ENCODE results near the gene PARD3. TPM values are rescaled to one million over a fixed set of nuclear protein-coding genes. Genes with fewer than 3 reads are reported as not detected.

PARD3 gene
- total RNA-seq, 2 experiments from 2014 or later: 0.93 to 1.2 TPM

DNA sequence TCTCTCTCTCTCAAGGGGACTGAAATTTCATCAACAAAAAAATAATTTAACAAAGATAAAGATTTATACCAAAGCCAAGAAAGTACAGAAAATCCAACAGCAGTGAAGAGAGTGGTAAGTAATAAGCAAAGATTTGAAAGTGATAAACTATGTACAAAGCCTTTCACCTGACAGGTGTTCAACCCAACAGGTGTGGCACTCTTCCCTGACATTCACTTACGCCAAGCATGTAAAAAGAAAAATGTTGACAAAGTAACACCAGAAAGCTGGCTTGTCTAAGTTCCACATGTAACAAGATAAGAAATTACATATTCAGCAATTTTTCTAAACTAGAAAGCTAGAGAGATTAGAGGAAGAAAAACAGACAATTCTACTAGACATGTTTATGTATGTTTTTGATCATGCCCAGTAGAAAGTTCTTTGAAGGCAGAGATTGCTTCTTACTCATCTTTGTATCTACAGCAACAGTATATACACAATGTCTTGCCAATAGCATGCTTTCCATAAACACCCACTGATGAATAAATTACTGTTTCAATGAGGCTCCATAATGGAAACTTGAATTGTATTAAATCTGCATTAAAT, 468.5 kb downstream of the PARD3 start:
- Mint-ChIP-seq H3K27ac (no peak overlapping the region), H3K36me3 (no peaks in the 10 kb centered on the region), H3K9me3 (peaks cover 2% of the 10 kb centered on the region), H3K4me1 (ENCODE audit: low read depth) (no peaks in the 10 kb centered on the region), H3K27me3 (peaks cover 3% of the 10 kb centered on the region), H3K4me3 (no peak overlapping the region)
- DNase-seq: no peak
- intact Hi-C loops (cut with micrococcal nuclease): no loop called here
- ChIA-PET POLR2A (no interaction called here), CTCF (interaction anchor here (1.1 kb wide), 1 partner anchor 10 kb away, joined by 4 read pairs; no protein-coding TSS in a partner anchor)

DNA sequence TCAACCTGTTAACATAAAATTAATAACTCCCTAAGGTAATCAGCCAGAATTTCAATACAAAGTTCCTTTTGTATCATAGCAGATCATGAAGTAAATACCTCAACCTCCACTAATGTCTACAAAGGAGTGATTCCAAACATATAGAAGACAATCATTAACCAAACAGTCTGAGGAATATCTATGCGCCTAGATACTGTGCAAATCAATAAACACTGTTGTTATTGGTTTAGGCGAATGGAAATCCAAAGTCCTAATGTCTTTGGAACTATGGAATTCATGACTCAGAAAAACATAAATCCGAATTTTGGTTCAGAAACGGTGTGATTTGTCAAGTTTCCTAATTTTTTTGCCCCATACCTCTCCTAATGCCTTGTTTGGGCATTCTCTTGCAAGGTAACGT, 469.7 kb downstream of the PARD3 start:
- peaks cover 2% of the 10 kb centered on the region for H3K9me3 Mint-ChIP-seq
- ChIA-PET CTCF (no interaction called here), POLR2A (no interaction called here)
- H3K4me1 Mint-ChIP-seq (ENCODE audit: low read depth): peaks cover 2% of the 10 kb centered on the region
- DNase-seq: no peak
- peaks cover 3% of the 10 kb centered on the region for H3K27me3 Mint-ChIP-seq
- H3K27ac Mint-ChIP-seq: no peak overlapping the region
- intact Hi-C loops (cut with micrococcal nuclease): no loop called here
- no peak overlapping the region for H3K4me3 Mint-ChIP-seq
- no peaks in the 10 kb centered on the region for H3K36me3 Mint-ChIP-seq

GRCh38 chr10:34343764-34344163, 471.3 kb downstream of the PARD3 start:
- peaks cover 6% of the 10 kb centered on the region for H3K4me1 Mint-ChIP-seq (ENCODE audit: low read depth)
- H3K4me3 Mint-ChIP-seq: no peak overlapping the region
- DNase-seq: no peak
- no peaks in the 10 kb centered on the region for H3K9me3 Mint-ChIP-seq
- peaks cover 3% of the 10 kb centered on the region for H3K27me3 Mint-ChIP-seq
- intact Hi-C loops (cut with micrococcal nuclease): no loop called here
- no peak overlapping the region for H3K27ac Mint-ChIP-seq
- CTCF ChIA-PET: no interaction called here
- POLR2A ChIA-PET: no interaction called here
- no peaks in the 10 kb centered on the region for H3K36me3 Mint-ChIP-seq

DNA sequence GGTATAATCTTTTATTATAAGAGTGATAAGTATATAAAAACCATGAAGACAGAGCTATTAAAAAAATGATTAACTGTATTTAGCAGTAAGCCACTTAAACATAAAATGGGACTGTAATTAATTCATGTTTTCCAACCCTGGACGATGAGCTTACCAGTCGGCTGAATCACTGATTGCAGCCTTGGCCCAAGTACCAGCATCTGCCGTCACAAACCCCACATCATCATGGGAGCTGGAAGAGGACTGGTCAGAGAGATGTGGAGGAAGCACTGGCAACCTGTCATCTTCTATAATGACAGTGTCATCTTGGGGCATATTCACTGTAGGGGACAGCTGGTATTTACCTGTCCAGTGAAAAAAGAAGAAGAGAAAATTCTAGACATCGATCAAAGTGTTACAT, 473.6 kb downstream of the PARD3 start:
- H3K27ac Mint-ChIP-seq: no peak overlapping the region
- H3K4me1 Mint-ChIP-seq (ENCODE audit: low read depth): peaks cover 6% of the 10 kb centered on the region
- no peak for DNase-seq
- ChIA-PET POLR2A (no interaction called here), CTCF (no interaction called here)
- H3K4me3 Mint-ChIP-seq: no peak overlapping the region
- H3K27me3 Mint-ChIP-seq: peaks cover 3% of the 10 kb centered on the region
- intact Hi-C loops (cut with micrococcal nuclease): no loop called here
- no peaks in the 10 kb centered on the region for H3K36me3 Mint-ChIP-seq
- H3K9me3 Mint-ChIP-seq: no peaks in the 10 kb centered on the region

GRCh38 chr10:34340934-34341333, 474.2 kb downstream of the PARD3 start:
- H3K4me3 Mint-ChIP-seq: no peak overlapping the region
- intact Hi-C loops (cut with micrococcal nuclease): no loop called here
- ChIA-PET CTCF (no interaction called here), POLR2A (no interaction called here)
- H3K27ac Mint-ChIP-seq: no peak overlapping the region
- no peaks in the 10 kb centered on the region for H3K36me3 Mint-ChIP-seq
- peaks cover 3% of the 10 kb centered on the region for H3K27me3 Mint-ChIP-seq
- DNase-seq: no peak
- H3K4me1 Mint-ChIP-seq (ENCODE audit: low read depth): peaks cover 6% of the 10 kb centered on the region
- no peaks in the 10 kb centered on the region for H3K9me3 Mint-ChIP-seq

GRCh38 chr10:34339816-34340553, 475.1 kb downstream of the PARD3 start:
- intact Hi-C loops (cut with micrococcal nuclease): no loop called here

DNA sequence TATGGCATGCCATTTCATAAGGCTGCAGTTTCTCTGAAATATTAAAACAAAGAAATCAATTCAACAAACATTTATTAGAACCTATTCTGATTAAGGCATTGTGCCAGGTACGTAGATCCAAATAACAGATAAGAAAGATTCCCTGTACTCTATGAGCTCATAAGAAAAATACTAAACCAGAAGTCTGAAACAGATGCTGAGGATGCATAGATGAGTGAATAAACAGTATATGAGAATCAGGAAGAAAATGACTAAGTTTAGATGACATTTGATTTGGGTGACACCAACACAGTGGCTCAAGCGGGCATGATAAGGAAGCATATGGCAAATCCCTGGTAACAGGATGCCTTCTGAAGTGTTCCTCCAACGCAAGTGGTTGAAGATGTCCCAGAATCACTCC, 477.2 kb downstream of the PARD3 start:
- intact Hi-C loops (cut with micrococcal nuclease): no loop called here
- H3K27ac Mint-ChIP-seq: no peak overlapping the region
- H3K27me3 Mint-ChIP-seq: no peaks in the 10 kb centered on the region
- H3K9me3 Mint-ChIP-seq: no peaks in the 10 kb centered on the region
- H3K4me1 Mint-ChIP-seq (ENCODE audit: low read depth): peaks cover 6% of the 10 kb centered on the region
- H3K4me3 Mint-ChIP-seq: no peak overlapping the region
- ChIA-PET CTCF (interaction anchor here (1.7 kb wide), 1 partner anchor 299 kb away, joined by 6 read pairs; no protein-coding TSS in a partner anchor), POLR2A (no interaction called here)
- no peak for DNase-seq
- H3K36me3 Mint-ChIP-seq: no peaks in the 10 kb centered on the region

More at GRCh38 chr10:34339816-34340553, 475.1 kb downstream of the PARD3 start:
- H3K9me3 Mint-ChIP-seq: no peaks in the 10 kb centered on the region
- no peaks in the 10 kb centered on the region for H3K36me3 Mint-ChIP-seq
- H3K27me3 Mint-ChIP-seq: peaks cover under 1% of the 10 kb centered on the region
- H3K4me1 Mint-ChIP-seq (ENCODE audit: low read depth): peaks cover 6% of the 10 kb centered on the region
- CTCF ChIA-PET: no interaction called here
- H3K27ac Mint-ChIP-seq: no peak overlapping the region
- H3K4me3 Mint-ChIP-seq: no peak overlapping the region
- DNase-seq: no peak
- POLR2A ChIA-PET: no interaction called here

- Mint-ChIP-seq H3K27ac (no peak overlapping the region), H3K4me3 (no peak overlapping the region), H3K9me3 (no peaks in the 10 kb centered on the region), H3K4me1 (ENCODE audit: low read depth) (peaks cover 6% of the 10 kb centered on the region), H3K27me3 (no peaks in the 10 kb centered on the region), H3K36me3 (no peaks in the 10 kb centered on the region)
- no peak for DNase-seq
- intact Hi-C loops (cut with micrococcal nuclease): no loop called here
- CTCF ChIA-PET: interaction anchor here (0.9 kb wide), 1 partner anchor 11 kb away, joined by 4 read pairs; no protein-coding TSS in a partner anchor
- POLR2A ChIA-PET: no interaction called here
Observed at GRCh38 chr10:34335960-34336690, 479.0 kb downstream of the PARD3 start.

GRCh38 chr10:34334908-34335307, 480.2 kb downstream of the PARD3 start:
- Mint-ChIP-seq H3K27me3 (no peaks in the 10 kb centered on the region), H3K4me3 (no peak overlapping the region), H3K9me3 (no peaks in the 10 kb centered on the region), H3K27ac (no peak overlapping the region), H3K4me1 (ENCODE audit: low read depth) (no peaks in the 10 kb centered on the region), H3K36me3 (no peaks in the 10 kb centered on the region)
- intact Hi-C loops (cut with micrococcal nuclease): no loop called here
- CTCF ChIA-PET: no interaction called here
- no peak for DNase-seq
- POLR2A ChIA-PET: no interaction called here

DNA sequence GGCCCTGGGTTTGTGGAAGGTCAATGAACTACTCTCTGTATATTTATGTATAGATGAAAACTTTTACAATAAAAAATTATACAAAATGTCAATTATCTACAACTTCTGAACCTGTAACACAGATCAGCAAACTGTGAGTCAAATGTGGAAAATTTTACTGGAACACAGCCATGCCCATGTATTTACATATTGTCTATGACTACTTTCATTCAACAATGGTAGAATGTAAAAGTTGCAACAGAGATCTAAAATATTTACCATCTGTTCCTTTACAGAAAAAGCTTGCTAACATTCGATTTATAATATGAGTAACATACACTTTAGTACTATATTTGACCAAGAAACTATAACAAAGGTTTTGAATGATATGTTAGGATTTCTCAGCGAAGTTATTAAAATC, 481.6 kb downstream of the PARD3 start:
- Mint-ChIP-seq H3K4me3 (no peak overlapping the region), H3K36me3 (no peaks in the 10 kb centered on the region), H3K27me3 (no peaks in the 10 kb centered on the region), H3K9me3 (no peaks in the 10 kb centered on the region), H3K4me1 (ENCODE audit: low read depth) (no peaks in the 10 kb centered on the region), H3K27ac (no peak overlapping the region)
- CTCF ChIA-PET: no interaction called here
- DNase-seq: no peak
- intact Hi-C loops (cut with micrococcal nuclease): no loop called here
- POLR2A ChIA-PET: no interaction called here

DNA sequence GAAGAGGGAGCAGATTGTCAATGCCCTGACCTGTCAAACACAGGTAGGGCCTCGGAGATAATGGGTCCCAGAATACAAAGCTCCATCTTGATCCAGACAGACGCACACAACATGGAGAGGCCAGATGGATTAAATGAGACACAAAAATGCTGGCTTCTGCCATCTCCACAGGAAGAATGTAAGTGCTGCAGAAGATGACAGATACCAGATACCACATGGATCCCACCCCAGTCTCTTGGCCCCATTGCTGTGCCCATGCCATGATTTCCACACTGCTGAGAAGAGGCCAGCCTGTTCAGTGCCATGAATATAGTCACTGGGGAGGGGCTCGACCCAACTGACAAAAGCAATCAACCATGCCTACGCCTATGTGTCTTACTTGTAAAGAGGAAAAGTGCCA, 487.9 kb downstream of the PARD3 start:
- Mint-ChIP-seq H3K9me3 (no peaks in the 10 kb centered on the region), H3K27me3 (no peaks in the 10 kb centered on the region), H3K4me1 (ENCODE audit: low read depth) (no peaks in the 10 kb centered on the region), H3K4me3 (no peak overlapping the region), H3K27ac (no peak overlapping the region), H3K36me3 (no peaks in the 10 kb centered on the region)
- intact Hi-C loops (cut with micrococcal nuclease): no loop called here
- CTCF ChIA-PET: no interaction called here
- DNase-seq: no peak
- POLR2A ChIA-PET: no interaction called here

GRCh38 chr10:34323192-34323591, 491.9 kb downstream of the PARD3 start:
- intact Hi-C loops (cut with micrococcal nuclease): no loop called here
- Mint-ChIP-seq H3K4me3 (no peak overlapping the region), H3K27ac (no peak overlapping the region), H3K9me3 (no peaks in the 10 kb centered on the region), H3K36me3 (no peaks in the 10 kb centered on the region), H3K27me3 (peaks cover 3% of the 10 kb centered on the region), H3K4me1 (ENCODE audit: low read depth) (no peaks in the 10 kb centered on the region)
- ChIA-PET CTCF (interaction anchor here (0.5 kb wide), 1 partner anchor 165 kb away, joined by 3 read pairs; no protein-coding TSS in a partner anchor), POLR2A (no interaction called here)
- no peak for DNase-seq
